Tibial nerve (tissue), 4 donors: ENCODE measurements around the gene ANKZF1. TPM values are rescaled to one million over a fixed set of nuclear protein-coding genes. Genes with fewer than 3 reads are reported as not detected.
A peak's percentile ranks its signal among the peaks of the same experiment; 100 is the strongest.
"Not testable (repeated sequence)": the region's sequence is repeated elsewhere in the genome, so short reads cannot be mapped to it uniquely, and the experiment has no call there.

Source experiments
- DNase-seq, 2 donors: peaks; one replicate each; pipeline ENCODE4 v3.0.0-alpha.2; 2019; ENCODE audit warnings: low spot score in 2 of 2
- H3K27ac ChIP-seq, 4 donors: fragments of 200-600 bp; sonication (generic) in 3 of 4; one replicate each; pipeline ENCODE4 v1.5.1; 2017 to 2019; ENCODE audit warnings: mild to moderate bottlenecking in 1 of 4
- H3K27me3 ChIP-seq, 2 donors: fragments of 200-600 bp; sonication (generic) in 1 of 2; one replicate each; pipeline versions ENCODE4 v1.5.1 to v1.6.0; 2017 to 2019
- H3K36me3 ChIP-seq, 3 donors: fragments of 200-600 bp; sonication (generic); one replicate each; pipeline ENCODE4 v1.5.1; 2018 to 2019
- H3K4me1 ChIP-seq, 4 donors: fragments of 200-600 bp; sonication (generic) in 3 of 4; one replicate each; pipeline ENCODE4 v1.5.1; 2017 to 2019
- H3K4me3 ChIP-seq, 4 donors: fragments of 200-600 bp; sonication (generic) in 3 of 4; one replicate each; pipeline ENCODE4 v1.5.1; 2017 to 2019; ENCODE audit warnings: mild to moderate bottlenecking in 1 of 4, moderate library complexity in 1 of 4
- H3K9me3 ChIP-seq, 4 donors: fragments of 200-600 bp; sonication (generic) in 3 of 4; one replicate each; pipeline ENCODE4 v1.5.1; 2017 to 2019
- EP300 ChIP-seq, 2 donors: sonication (generic); formaldehyde crosslinking; IDR thresholded peaks; one replicate each; pipeline ENCODE4 v1.6.1; 2017; ENCODE audit warnings: antibody characterized with exemption in 2 of 2, mild to moderate bottlenecking in 1 of 2
- POLR2A ChIP-seq, 2 donors: fragments of 450-650 bp; IDR thresholded peaks; one replicate each; pipeline ENCODE4 v1.6.1; 2017; ENCODE audit warnings: antibody characterized with exemption in 2 of 2, mild to moderate bottlenecking in 2 of 2, moderate library complexity in 2 of 2
- WGBS, 2 donors: methylation state at CpG; one replicate each; pipeline ENCODE4 v1.1.5; 2018; 5-methylcytosine and 5-hydroxymethylcytosine counted together
- total RNA-seq, 4 donors: library from RNA; depleted of rRNA; stranded (reverse); fragments of >200 nt; gene quantifications; one replicate each; pipeline ENCODE4 v1.1.0, GENCODE V29; 2016
- TF ChIP-seq, protein P1 (sequence below), 5 experiments: fragments of 200-600 bp in 3 of 5; fragments of 450-650 bp in 2 of 5; sonication (generic) in 3 of 5; IDR thresholded peaks; one replicate each; pipeline ENCODE4 v1.5.1; 2016 to 2019; ENCODE audit warnings: antibody characterized with exemption in 5 of 5, mild to moderate bottlenecking in 3 of 5, moderate library complexity in 2 of 5

The ANKZF1 gene
- total RNA-seq, 4 donors from 2014 or later = 84.5 to 106 (median 97.6) TPM

DNA sequence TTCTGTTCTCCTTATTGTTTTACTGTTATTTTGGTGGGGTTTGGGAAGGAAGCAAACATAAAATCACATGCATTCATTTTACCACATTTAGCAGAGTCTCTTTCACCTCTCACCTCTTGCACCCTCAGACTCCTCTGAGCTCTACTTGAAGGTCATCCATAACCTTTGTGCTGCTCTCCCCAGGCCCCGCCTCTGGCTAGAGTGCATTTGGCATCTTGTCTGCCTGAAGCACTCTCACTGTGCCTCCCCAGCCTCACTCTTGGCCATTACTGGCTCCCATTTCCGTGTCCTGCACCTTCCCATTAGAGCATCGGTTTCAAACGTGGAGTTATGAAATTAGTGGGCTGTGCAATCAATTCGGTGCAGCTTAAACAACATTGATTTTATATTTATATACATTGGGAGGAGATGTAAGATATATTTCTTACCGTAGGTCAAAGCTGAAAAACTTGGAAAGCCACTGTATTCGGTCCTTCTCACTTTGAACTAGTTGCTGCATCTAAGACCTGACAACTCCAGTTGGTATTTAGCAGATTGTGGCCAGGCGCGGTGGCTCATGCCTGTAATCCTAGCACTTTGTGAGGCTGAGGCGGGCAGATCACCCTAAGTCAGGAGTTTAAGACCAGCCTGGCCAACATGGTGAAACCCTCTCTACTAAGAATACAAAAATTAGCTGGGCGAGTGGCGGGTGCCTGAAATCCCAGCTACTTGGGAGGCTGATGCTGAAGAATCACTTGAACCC is 30.0 kb upstream of the ANKZF1 start:
- DNase-seq = peak in 1 of 2 donors; percentile 3
- WGBS, 2 donors = 88 to 89% methylated on average over 12 of the region's 12 CpGs

DNA sequence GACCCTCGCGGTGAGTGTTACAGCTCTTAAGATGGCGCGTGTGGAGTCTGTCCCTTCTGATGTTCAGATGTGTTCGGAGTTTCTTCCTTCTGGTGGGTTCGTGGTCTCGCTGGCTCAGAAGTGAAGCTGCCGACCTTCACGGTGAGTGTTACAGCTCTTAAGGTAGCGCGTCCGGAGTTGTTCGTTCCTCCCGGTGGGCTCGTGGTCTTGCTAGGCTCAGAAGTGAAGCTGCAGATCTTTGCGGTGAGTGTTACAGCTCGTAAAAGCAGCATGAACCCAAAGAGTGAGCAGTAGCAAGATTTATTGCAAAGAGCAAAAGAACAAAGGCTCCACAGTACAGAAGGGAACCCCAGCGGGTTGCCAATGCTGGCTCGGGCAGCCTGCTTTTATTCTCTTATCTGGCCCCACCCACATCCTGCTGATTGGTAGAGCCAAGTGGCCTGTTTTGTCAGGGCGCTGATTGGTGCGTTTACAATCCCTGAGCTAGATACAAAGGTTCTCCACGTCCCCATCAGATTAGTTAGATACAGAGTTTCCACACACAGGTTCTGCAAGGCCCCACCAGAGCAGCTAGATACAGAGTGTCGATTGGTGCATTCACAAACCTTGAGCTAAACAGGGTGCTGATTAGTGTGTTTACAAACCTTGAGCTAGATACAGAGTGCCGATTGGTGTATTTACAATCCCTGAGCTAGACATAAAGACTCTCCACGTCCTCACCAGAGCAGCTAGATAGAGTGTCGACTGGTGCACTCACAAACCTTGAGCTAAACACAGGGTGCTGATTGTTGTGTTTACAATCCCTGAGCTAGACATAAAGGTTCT is 28.9 kb upstream of the ANKZF1 start:
- not testable (repeated sequence) for H3K36me3 ChIP-seq, H3K9me3 ChIP-seq, H3K4me3 ChIP-seq, H3K4me1 ChIP-seq, H3K27ac ChIP-seq
- peak in 1 of 2 donors; percentile 2 for DNase-seq
- WGBS, 2 donors = 51 to 56% methylated on average over 24 to 26 of the region's 26 CpGs
- H3K27me3 ChIP-seq = peaks cover 0 to 11% of the 10 kb centered on the region in 2 donors

More for the DNA sequence above, 30.0 kb upstream of the ANKZF1 start:
- H3K27me3 ChIP-seq = peaks cover 0 to 11% of the 10 kb centered on the region in 2 donors
- H3K27ac ChIP-seq = no peak overlapping the region
- peaks cover 0 to 4% (median 0%) of the 10 kb centered on the region in 4 donors for H3K4me1 ChIP-seq
- no peak overlapping the region for H3K4me3 ChIP-seq
- no peak for TF ChIP-seq POLR2A (IDR thresholded peaks at IDR 0.05)
- TF ChIP-seq EP300 (IDR thresholded peaks at IDR 0.05) = no peak
- TF ChIP-seq, protein P1, sequence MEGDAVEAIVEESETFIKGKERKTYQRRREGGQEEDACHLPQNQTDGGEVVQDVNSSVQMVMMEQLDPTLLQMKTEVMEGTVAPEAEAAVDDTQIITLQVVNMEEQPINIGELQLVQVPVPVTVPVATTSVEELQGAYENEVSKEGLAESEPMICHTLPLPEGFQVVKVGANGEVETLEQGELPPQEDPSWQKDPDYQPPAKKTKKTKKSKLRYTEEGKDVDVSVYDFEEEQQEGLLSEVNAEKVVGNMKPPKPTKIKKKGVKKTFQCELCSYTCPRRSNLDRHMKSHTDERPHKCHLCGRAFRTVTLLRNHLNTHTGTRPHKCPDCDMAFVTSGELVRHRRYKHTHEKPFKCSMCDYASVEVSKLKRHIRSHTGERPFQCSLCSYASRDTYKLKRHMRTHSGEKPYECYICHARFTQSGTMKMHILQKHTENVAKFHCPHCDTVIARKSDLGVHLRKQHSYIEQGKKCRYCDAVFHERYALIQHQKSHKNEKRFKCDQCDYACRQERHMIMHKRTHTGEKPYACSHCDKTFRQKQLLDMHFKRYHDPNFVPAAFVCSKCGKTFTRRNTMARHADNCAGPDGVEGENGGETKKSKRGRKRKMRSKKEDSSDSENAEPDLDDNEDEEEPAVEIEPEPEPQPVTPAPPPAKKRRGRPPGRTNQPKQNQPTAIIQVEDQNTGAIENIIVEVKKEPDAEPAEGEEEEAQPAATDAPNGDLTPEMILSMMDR (IDR thresholded peaks at IDR 0.05) = no peak
- H3K9me3 ChIP-seq = no peaks in the 10 kb centered on the region
- H3K36me3 ChIP-seq = no peaks in the 10 kb centered on the region

DNA sequence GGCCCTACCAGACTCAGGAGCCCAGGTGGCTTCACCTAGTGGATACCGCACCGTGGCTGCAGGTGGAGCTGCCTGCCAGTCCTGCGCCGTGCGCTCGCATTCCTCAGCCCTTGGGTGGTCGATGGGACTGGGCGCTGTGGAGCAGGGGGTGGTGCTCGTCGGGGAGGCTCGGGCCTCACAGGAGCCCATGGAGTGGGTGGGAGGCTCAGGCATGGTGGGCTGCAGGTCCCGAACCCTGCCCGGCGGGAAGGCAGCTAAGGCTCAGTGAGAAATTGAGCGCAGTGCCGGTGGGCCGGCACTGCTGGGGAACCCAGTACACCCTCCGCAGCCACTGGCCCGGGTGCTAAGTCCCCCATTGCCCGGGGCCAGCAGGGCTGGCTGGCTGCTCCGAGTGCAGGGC is 28.3 kb upstream of the ANKZF1 start:
- H3K4me3 ChIP-seq, H3K27ac ChIP-seq, H3K36me3 ChIP-seq, DNase-seq, H3K9me3 ChIP-seq: not testable (repeated sequence)
- H3K4me1 ChIP-seq = peaks cover 0 to 11% (median 0%) of the 10 kb centered on the region in 4 donors
- H3K27me3 ChIP-seq = peaks cover 0 to 11% of the 10 kb centered on the region in 2 donors
- 85 to 92% methylated on average over 14 to 18 of the region's 21 CpGs for WGBS, 2 donors

DNA sequence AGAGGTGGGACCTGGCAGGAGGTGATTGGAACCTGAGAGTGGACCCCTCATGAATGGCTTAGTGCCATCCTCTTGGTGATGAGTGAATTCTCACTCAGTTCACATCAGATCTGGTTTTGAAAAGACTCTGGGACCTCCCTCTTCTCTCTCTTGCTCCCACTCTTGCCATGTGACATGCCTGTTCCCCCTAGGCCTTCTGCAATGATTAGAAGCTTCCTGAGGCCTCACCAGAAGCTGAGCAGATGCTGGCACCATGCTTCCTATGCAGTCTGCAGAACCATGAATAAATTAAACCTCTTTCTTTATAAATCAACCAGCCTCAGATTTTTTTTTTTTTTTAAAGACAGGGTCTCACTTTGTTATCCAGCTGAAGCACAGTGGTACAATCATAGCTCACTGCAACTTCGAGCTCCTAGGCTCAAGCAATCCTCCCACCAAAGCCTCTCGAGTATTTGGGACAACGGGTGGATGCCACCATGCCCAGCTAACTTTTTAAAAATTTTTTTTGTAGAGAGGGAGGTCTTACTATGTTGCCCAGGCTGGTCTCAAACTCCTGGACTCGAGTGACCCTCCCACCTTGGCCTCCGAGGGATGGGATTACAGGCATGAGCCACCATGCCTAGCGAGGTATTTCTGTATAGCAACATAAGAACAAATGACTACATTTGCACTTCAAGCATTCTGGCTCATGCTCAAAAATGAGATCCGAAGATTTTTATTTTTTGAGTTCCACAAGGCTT is 25.0 kb upstream of the ANKZF1 start:
- peaks cover 0 to 18% (median 9%) of the 10 kb centered on the region in 3 donors for H3K36me3 ChIP-seq
- no peak for TF ChIP-seq EP300 (IDR thresholded peaks at IDR 0.05)
- no peak overlapping the region for H3K27ac ChIP-seq
- H3K9me3 ChIP-seq = no peaks in the 10 kb centered on the region
- DNase-seq = peak in 1 of 2 donors; percentile 1
- 86 to 89% methylated on average over 7 of the region's 7 CpGs for WGBS, 2 donors
- no peak overlapping the region for H3K4me3 ChIP-seq
- H3K4me1 ChIP-seq = peaks cover 0 to 27% (median 12%) of the 10 kb centered on the region in 4 donors
- peaks cover 0 to 3% of the 10 kb centered on the region in 2 donors for H3K27me3 ChIP-seq

- Histone ChIP-seq H3K36me3 (peaks cover 0 to 23% (median 9%) of the 10 kb centered on the region in 3 donors), H3K4me1 (peaks cover 0 to 27% (median 12%) of the 10 kb centered on the region in 4 donors), H3K9me3 (no peaks in the 10 kb centered on the region), H3K27ac (no peak overlapping the region), H3K4me3 (no peak overlapping the region), H3K27me3 (no peaks in the 10 kb centered on the region)
- no peak for DNase-seq
- WGBS, 2 donors = 82 to 85% methylated on average over 5 of the region's 5 CpGs
- TF ChIP-seq, protein P1 (IDR thresholded peaks at IDR 0.05) = no peak
- TF ChIP-seq EP300 (IDR thresholded peaks at IDR 0.05) (no peak), POLR2A (IDR thresholded peaks at IDR 0.05) (no peak)
Measured at GRCh38 chr2:219205165-219205538, 24.5 kb upstream of the ANKZF1 start.

GRCh38 chr2:219205981-219206327 is 23.7 kb upstream of the ANKZF1 start:
- TF ChIP-seq EP300 (IDR thresholded peaks at IDR 0.05) = no peak
- TF ChIP-seq, protein P1 (IDR thresholded peaks at IDR 0.05) = no peak
- TF ChIP-seq POLR2A (IDR thresholded peaks at IDR 0.05) = no peak

More at GRCh38 chr2:219205981-219206327, 23.7 kb upstream of the ANKZF1 start:
- WGBS, 2 donors = 18 to 28% methylated on average over 7 of the region's 7 CpGs
- Histone ChIP-seq H3K4me1 (peaks cover 0 to 23% (median 12%) of the 10 kb centered on the region in 4 donors), H3K27ac (peak overlapping the region; percentile 97 to 99 (median 98)), H3K4me3 (peak overlapping the region; percentile 68 to 82 (median 76)), H3K27me3 (no peaks in the 10 kb centered on the region), H3K36me3 (peaks cover 0 to 31% (median 9%) of the 10 kb centered on the region in 3 donors), H3K9me3 (no peaks in the 10 kb centered on the region)
- no peak for DNase-seq
